ENCODE measurements around the gene PTPN5. TPM values are rescaled to one million over a fixed set of nuclear protein-coding genes. Genes with fewer than 3 reads are reported as not detected.

The PTPN5 gene
- polyA plus RNA-seq, 1 donor = 1.2 TPM

- H3K9me3 ChIP-seq (ENCODE audit: control insufficient read depth, low read depth, low read length) = no peaks in the 10 kb centered on the region
- H3K36me3 ChIP-seq (ENCODE audit: control insufficient read depth, insufficient read depth, low read length) = no peaks in the 10 kb centered on the region
- no CpG with 5 or more reads among the region's 3 CpGs for WGBS (ENCODE audit: insufficient coverage, low lambda C conversion rate)
- peaks cover 11% of the 10 kb centered on the region for H3K27me3 ChIP-seq (ENCODE audit: control insufficient read depth, insufficient read depth, low read length)
- H3K4me1 ChIP-seq (ENCODE audit: control insufficient read depth, insufficient read depth, low read length) = no peaks in the 10 kb centered on the region
- H3K4me3 ChIP-seq (ENCODE audit: low read length) = no peak overlapping the region
- no peak for DNase-seq
- H3K27ac ChIP-seq (ENCODE audit: low read length) = no peak overlapping the region
These were observed 30.5 kb downstream of the PTPN5 start for GRCh38 chr11:18761144-18761543.

- Histone ChIP-seq H3K4me1 (ENCODE audit: control insufficient read depth, insufficient read depth, low read length) (no peaks in the 10 kb centered on the region), H3K36me3 (ENCODE audit: control insufficient read depth, insufficient read depth, low read length) (no peaks in the 10 kb centered on the region), H3K27ac (ENCODE audit: low read length) (no peak overlapping the region), H3K27me3 (ENCODE audit: control insufficient read depth, insufficient read depth, low read length) (peaks cover 13% of the 10 kb centered on the region), H3K4me3 (ENCODE audit: low read length) (no peak overlapping the region), H3K9me3 (ENCODE audit: control insufficient read depth, low read depth, low read length) (no peaks in the 10 kb centered on the region)
- DNase-seq = no peak
- WGBS (ENCODE audit: insufficient coverage, low lambda C conversion rate) = 80% methylated on average over 1 of the region's 3 CpGs
These were observed 33.8 kb downstream of the PTPN5 start for GRCh38 chr11:18757811-18758210.

- no peak overlapping the region for H3K4me3 ChIP-seq (ENCODE audit: low read length)
- no CpG with 5 or more reads among the region's 2 CpGs for WGBS (ENCODE audit: insufficient coverage, low lambda C conversion rate)
- H3K4me1 ChIP-seq (ENCODE audit: control insufficient read depth, insufficient read depth, low read length) = no peaks in the 10 kb centered on the region
- peaks cover 13% of the 10 kb centered on the region for H3K27me3 ChIP-seq (ENCODE audit: control insufficient read depth, insufficient read depth, low read length)
- no peaks in the 10 kb centered on the region for H3K36me3 ChIP-seq (ENCODE audit: control insufficient read depth, insufficient read depth, low read length)
- DNase-seq = no peak
- H3K9me3 ChIP-seq (ENCODE audit: control insufficient read depth, low read depth, low read length) = no peaks in the 10 kb centered on the region
- H3K27ac ChIP-seq (ENCODE audit: low read length) = no peak overlapping the region
These were observed 34.7 kb downstream of the PTPN5 start for GRCh38 chr11:18756889-18757288.

GRCh38 chr11:18754308-18754707 is 37.3 kb downstream of the PTPN5 start:
- Histone ChIP-seq H3K27me3 (ENCODE audit: control insufficient read depth, insufficient read depth, low read length) (peaks cover 10% of the 10 kb centered on the region), H3K4me1 (ENCODE audit: control insufficient read depth, insufficient read depth, low read length) (no peaks in the 10 kb centered on the region), H3K9me3 (ENCODE audit: control insufficient read depth, low read depth, low read length) (no peaks in the 10 kb centered on the region), H3K27ac (ENCODE audit: low read length) (no peak overlapping the region), H3K4me3 (ENCODE audit: low read length) (no peak overlapping the region), H3K36me3 (ENCODE audit: control insufficient read depth, insufficient read depth, low read length) (no peaks in the 10 kb centered on the region)
- no peak for DNase-seq
- no CpG with 5 or more reads among the region's 5 CpGs for WGBS (ENCODE audit: insufficient coverage, low lambda C conversion rate)

GRCh38 chr11:18752502-18752901 is 39.1 kb downstream of the PTPN5 start:
- DNase-seq = no peak
- no peak overlapping the region for H3K4me3 ChIP-seq (ENCODE audit: low read length)
- H3K4me1 ChIP-seq (ENCODE audit: control insufficient read depth, insufficient read depth, low read length) = no peaks in the 10 kb centered on the region
- H3K36me3 ChIP-seq (ENCODE audit: control insufficient read depth, insufficient read depth, low read length) = no peaks in the 10 kb centered on the region
- no peaks in the 10 kb centered on the region for H3K9me3 ChIP-seq (ENCODE audit: control insufficient read depth, low read depth, low read length)
- no peak overlapping the region for H3K27ac ChIP-seq (ENCODE audit: low read length)
- WGBS (ENCODE audit: insufficient coverage, low lambda C conversion rate) = no CpG with 5 or more reads among the region's 3 CpGs
- peaks cover 7% of the 10 kb centered on the region for H3K27me3 ChIP-seq (ENCODE audit: control insufficient read depth, insufficient read depth, low read length)

GRCh38 chr11:18750944-18751343 is 40.7 kb downstream of the PTPN5 start:
- peaks cover 5% of the 10 kb centered on the region for H3K27me3 ChIP-seq (ENCODE audit: control insufficient read depth, insufficient read depth, low read length)
- H3K9me3 ChIP-seq (ENCODE audit: control insufficient read depth, low read depth, low read length) = no peaks in the 10 kb centered on the region
- H3K4me3 ChIP-seq (ENCODE audit: low read length) = no peak overlapping the region
- no peaks in the 10 kb centered on the region for H3K4me1 ChIP-seq (ENCODE audit: control insufficient read depth, insufficient read depth, low read length)
- WGBS (ENCODE audit: insufficient coverage, low lambda C conversion rate) = no CpG with 5 or more reads among the region's 3 CpGs
- no peaks in the 10 kb centered on the region for H3K36me3 ChIP-seq (ENCODE audit: control insufficient read depth, insufficient read depth, low read length)
- DNase-seq = no peak
- no peak overlapping the region for H3K27ac ChIP-seq (ENCODE audit: low read length)

- H3K27me3 ChIP-seq (ENCODE audit: control insufficient read depth, insufficient read depth, low read length) = peaks cover 5% of the 10 kb centered on the region
- no peaks in the 10 kb centered on the region for H3K9me3 ChIP-seq (ENCODE audit: control insufficient read depth, low read depth, low read length)
- H3K4me1 ChIP-seq (ENCODE audit: control insufficient read depth, insufficient read depth, low read length) = no peaks in the 10 kb centered on the region
- no peak for DNase-seq
- no peak overlapping the region for H3K4me3 ChIP-seq (ENCODE audit: low read length)
- H3K36me3 ChIP-seq (ENCODE audit: control insufficient read depth, insufficient read depth, low read length) = no peaks in the 10 kb centered on the region
- no CpG with 5 or more reads among the region's 12 CpGs for WGBS (ENCODE audit: insufficient coverage, low lambda C conversion rate)
- H3K27ac ChIP-seq (ENCODE audit: low read length) = no peak overlapping the region
These were observed 41.8 kb downstream of the PTPN5 start for GRCh38 chr11:18749681-18750319.

GRCh38 chr11:18748766-18749365 is 42.7 kb downstream of the PTPN5 start:
- no peak for DNase-seq
- no peak overlapping the region for H3K27ac ChIP-seq (ENCODE audit: low read length)
- no peak overlapping the region for H3K4me3 ChIP-seq (ENCODE audit: low read length)
- no peaks in the 10 kb centered on the region for H3K4me1 ChIP-seq (ENCODE audit: control insufficient read depth, insufficient read depth, low read length)
- no peaks in the 10 kb centered on the region for H3K36me3 ChIP-seq (ENCODE audit: control insufficient read depth, insufficient read depth, low read length)
- 100% methylated on average over 1 of the region's 13 CpGs for WGBS (ENCODE audit: insufficient coverage, low lambda C conversion rate)
- peaks cover 5% of the 10 kb centered on the region for H3K27me3 ChIP-seq (ENCODE audit: control insufficient read depth, insufficient read depth, low read length)
- no peaks in the 10 kb centered on the region for H3K9me3 ChIP-seq (ENCODE audit: control insufficient read depth, low read depth, low read length)

GRCh38 chr11:18745251-18745650 is 46.3 kb downstream of the PTPN5 start:
- H3K27me3 ChIP-seq (ENCODE audit: control insufficient read depth, insufficient read depth, low read length) = no peaks in the 10 kb centered on the region
- no peaks in the 10 kb centered on the region for H3K4me1 ChIP-seq (ENCODE audit: control insufficient read depth, insufficient read depth, low read length)
- no peak overlapping the region for H3K27ac ChIP-seq (ENCODE audit: low read length)
- H3K4me3 ChIP-seq (ENCODE audit: low read length) = no peak overlapping the region
- no peak for DNase-seq
- H3K36me3 ChIP-seq (ENCODE audit: control insufficient read depth, insufficient read depth, low read length) = no peaks in the 10 kb centered on the region
- H3K9me3 ChIP-seq (ENCODE audit: control insufficient read depth, low read depth, low read length) = no peaks in the 10 kb centered on the region
- no CpG with 5 or more reads among the region's 6 CpGs for WGBS (ENCODE audit: insufficient coverage, low lambda C conversion rate)

- Histone ChIP-seq H3K36me3 (ENCODE audit: control insufficient read depth, insufficient read depth, low read length) (no peaks in the 10 kb centered on the region), H3K27ac (ENCODE audit: low read length) (no peak overlapping the region), H3K27me3 (ENCODE audit: control insufficient read depth, insufficient read depth, low read length) (no peaks in the 10 kb centered on the region), H3K4me3 (ENCODE audit: low read length) (no peak overlapping the region), H3K4me1 (ENCODE audit: control insufficient read depth, insufficient read depth, low read length) (no peaks in the 10 kb centered on the region), H3K9me3 (ENCODE audit: control insufficient read depth, low read depth, low read length) (no peaks in the 10 kb centered on the region)
- WGBS (ENCODE audit: insufficient coverage, low lambda C conversion rate) = 92% methylated on average over 2 of the region's 15 CpGs
- DNase-seq = no peak
These were observed 47.6 kb downstream of the PTPN5 start for GRCh38 chr11:18743900-18744514.
